NCI-H510A treated with DMSO at 0.1 percent for 48 hours (cell line): Measurements from ENCODE around the gene DUS2.
"Not testable (repeated sequence)": the region's sequence is repeated elsewhere in the genome, so short reads cannot be mapped to it uniquely, and the experiment has no call there.

Experiments used
- DNase-seq: peaks from one replicate; lab custom pipeline; 2025; lab: John Stamatoyannopoulos, UW

DUS2 gene

DNA sequence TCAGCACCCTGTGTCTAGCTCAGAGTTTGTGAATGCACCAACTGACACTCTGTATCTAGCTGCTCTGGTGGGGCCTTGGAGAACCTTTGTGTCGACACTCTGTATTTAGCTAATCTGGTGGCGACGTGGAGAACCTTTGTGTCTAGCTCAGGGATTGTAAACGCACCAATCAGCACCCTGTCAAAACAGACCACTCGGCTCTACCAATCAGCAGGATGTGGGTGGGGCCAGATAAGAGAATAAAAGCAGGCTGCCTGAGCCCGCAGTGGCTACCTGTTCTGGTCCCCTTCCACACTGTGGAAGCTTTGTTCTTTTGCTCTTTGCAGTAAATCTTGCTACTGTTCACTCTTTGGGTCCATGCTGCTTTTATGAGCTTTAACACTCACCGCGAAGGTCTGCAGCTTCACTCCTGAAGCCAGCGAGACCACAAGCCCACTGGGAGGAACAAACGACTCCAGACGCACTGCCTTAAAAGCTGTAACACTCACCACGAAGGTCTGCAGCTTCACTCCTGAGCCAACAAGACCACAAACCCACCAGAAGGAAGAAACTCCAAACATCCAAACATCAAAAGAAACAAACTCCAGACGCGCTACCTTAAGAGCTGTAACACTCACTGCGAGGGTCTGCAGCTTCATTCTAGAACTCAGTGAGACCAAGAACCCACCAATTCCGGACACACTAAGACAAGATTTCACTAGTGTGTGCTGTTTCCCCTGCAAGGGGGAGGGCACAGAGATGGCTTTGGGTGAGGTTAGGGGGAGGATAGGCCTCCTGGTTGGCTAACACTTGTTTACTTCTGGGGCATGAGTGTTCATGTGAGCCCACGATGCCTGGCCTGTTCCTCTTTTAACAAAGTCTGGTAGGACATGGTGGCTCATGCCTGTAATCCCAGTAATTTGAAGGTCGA, 24.1 kb upstream of the DUS2 start, which contains the start of gene DPEP2:
TSS of gene DPEP2 (minus strand) at position 706 of the 910 bp plus-strand sequence. CDS start 6,272 bp downstream, outside the sequence.
- not testable (repeated sequence) for DNase-seq

- no peak for DNase-seq
Measured at GRCh38 chr16:67999985-68000384, 23.1 kb upstream of the DUS2 start.

DNA sequence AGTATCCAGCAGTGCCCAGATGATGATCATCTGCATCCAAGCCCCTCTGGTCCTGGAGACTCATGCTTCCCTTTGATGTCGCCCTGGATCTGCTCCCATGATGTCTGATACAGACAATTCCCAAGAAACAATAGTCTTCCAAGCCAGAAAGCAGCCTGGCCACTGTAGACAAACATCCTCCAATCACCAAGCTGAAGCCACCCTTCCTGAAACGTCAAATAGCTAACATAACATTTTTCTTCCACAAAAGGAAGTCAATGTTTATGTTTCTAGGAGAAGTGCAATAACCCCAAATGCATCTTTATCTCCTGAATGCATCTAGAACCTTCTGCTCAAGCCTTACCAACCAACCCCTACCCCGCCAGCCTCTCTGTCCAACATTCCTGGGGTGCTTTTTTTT, 22.6 kb upstream of the DUS2 start:
- DNase-seq, result no peak

GRCh38 chr16:68003031-68003430, 20.1 kb upstream of the DUS2 start:
- no peak for DNase-seq

DNA sequence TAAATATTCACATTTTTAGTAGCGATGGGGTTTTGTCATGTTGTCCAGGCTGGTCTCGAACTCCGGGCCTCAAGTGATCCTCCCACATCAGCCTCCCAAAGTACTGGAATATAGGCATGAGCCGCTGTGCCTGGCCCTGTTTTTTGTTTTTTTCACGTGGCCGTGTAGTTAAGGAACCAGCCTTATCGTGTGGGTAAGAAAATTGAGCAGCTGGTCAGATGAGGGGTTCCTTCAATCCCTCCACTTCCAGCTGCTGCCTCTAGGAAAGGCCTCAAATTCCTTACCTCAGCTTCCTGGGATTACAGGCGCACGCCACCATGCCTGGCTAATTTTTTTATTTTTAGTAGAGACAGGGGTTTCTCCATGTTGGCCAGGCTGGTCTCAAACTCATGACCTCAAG, 17.9 kb upstream of the DUS2 start:
- DNase-seq, result no peak

DNA sequence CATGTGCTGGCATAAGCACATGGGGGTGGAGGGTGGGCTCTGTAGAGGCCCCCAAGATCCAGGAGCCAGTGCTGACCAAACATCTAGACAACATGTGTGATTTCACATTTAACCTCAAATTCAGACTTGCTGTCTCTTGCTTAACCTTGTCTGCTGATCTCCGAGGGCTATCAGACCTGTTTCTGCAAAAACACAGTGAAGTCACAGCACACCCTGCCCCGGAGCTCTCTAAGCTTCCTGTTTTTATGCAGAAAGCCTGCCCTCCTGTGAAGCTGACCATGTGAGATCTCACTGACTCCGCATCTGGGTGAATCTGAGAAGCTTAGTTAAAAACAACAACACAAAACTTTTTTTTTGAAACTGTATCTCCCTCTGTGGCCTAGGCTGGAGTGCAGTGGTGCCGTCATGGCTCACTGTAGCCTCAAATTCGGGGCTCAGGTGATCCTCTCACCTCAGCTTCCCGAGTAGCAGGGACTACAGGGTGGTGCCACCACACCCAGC, 17.2 kb upstream of the DUS2 start:
- DNase-seq, result no peak

GRCh38 chr16:68009157-68009735, 13.8 kb upstream of the DUS2 start:
- no peak for DNase-seq

DNA sequence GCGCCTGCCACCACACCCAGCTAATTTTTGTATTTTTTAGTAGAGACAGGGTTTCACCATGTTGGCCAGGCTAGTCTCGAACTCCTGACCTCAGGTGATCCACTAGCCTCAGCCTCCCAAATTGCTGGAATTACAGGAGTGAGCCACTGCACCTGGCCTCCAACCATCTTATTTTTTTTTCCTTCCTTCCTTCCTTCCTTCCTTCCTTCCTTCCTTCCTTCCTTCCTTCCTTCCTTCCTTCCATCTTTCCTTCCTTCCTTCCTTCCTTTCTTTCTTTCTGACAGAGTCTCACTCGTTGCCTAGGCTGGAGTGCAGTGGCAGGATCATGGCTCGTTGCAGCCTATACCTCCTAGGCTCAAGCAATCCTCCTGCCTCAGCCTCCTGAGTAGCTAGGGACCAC, 13.2 kb upstream of the DUS2 start:
- not testable (repeated sequence) for DNase-seq

- no peak for DNase-seq
Measured at GRCh38 chr16:68013440-68013839, 9.6 kb upstream of the DUS2 start.

DNA sequence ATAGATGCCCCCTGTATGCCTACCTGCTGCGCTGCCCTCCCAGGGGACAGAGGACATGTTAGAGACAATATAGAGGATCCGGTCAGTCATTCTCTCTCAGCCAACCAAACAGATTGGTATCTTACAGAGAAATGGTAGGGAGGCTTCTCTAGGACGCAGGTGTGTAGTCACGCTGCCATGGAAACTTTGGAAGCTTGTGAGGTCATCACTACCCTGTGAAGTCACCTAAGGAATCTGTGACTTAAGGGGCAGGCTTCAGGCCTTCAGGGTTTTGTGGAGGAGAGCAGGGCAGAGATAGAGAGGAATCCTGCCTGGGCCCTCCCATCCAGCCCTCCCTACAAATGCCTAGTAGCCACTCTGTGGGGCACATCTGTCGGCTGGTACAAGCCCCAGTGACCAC, 7.4 kb upstream of the DUS2 start, which contains the start of gene DPEP2NB:
TSS of gene DPEP2NB (minus strand) at position 231 of the 400 bp plus-strand sequence. CDS start at position 90, 141 bp downstream.
- no peak for DNase-seq

DNA sequence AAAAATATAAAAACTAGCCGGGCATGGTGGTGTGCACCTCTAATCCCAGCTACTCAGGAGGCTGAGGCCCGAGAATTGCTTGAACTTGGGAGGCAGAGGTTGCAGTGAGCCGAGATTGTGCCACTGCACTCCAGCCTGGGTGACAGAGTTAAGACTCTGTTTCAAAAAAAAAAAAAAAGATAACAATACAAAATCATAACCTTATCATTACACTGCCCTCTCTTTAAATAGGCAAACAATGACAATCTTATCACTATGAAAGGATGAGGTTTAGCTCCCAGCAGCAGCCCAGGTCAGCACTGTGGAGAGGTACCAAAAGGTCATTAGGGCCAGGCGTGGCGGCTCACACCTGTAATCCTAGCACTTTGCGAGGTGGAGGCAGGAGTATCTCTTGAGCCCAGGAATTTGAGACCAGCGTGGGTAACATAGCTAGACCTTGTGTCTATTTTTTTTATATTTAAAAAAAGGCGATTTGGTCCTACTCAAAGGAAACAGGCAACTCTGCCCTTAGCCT, 3.9 kb upstream of the DUS2 start:
- no peak for DNase-seq

DNA sequence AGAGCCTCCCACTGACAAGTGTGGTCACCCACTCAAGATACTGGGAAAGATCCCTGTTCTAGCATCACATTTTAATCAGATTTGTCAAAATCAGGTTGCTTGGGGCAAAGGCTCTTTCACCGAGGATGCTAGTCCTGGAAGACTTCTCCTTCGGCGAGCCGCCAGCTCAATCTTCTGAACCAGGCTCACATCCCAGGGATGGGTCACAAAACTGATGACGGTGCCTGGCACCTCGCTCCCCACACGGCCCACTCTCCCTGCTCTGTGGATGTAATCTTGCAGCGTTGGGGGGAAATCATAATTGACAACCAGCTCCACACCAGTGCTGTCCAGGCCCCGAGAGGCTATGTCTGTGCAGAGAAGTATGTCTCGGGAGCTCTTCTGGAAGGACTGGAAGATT, 1.6 kb upstream of the DUS2 start:
- no peak for DNase-seq

DNA sequence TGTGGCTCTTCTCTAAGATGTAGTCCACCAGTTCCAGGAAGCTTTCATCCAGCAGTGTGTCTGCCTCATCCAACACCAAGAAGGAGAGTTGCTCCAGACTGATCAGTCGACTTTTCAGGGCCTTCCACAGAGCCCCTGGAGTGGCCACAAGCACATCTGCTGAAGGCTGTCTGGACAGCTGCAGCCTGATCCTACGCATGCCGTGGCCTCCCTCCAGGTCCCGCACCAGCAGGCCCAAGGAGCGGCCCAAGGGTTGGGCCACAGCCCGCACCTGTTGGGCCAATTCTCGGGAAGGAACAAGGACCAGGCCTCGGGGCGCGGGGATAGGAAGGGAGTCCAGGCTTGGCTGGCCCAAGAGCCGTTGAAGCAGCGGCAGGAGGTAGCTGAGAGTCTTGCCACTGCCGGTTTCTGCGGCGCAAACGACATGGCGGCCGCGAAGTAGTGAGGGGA, 781 bp upstream of the DUS2 start:
- no peak for DNase-seq

GRCh38 chr16:68028996-68029395, 5.9 kb downstream of the DUS2 start:
- no peak for DNase-seq

GRCh38 chr16:68030108-68030507, 7.0 kb downstream of the DUS2 start:
- DNase-seq, result not testable (repeated sequence)

DNA sequence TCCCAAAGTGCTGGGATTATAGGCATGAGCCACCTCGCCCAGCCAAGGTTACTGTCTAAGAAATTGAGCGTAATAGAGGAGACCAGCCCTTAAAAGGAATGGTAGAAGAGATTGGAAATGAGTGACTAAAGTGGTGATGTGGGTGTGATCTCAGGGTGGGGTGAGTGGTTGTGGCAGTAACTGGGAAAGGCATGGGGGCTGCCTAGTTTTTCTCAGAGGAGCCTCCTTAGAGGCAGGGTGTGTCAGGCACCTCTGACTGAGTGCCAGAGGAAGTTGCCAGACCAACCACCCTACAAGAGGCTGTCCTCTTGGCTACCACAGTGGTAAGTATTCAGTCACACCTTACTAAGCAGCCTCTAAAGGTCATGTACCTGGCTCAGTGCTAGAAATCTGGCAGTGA, 8.9 kb downstream of the DUS2 start:
- DNase-seq, result no peak

- DNase-seq, result no peak
Measured at GRCh38 chr16:68033101-68033500, 10.0 kb downstream of the DUS2 start.

DNA sequence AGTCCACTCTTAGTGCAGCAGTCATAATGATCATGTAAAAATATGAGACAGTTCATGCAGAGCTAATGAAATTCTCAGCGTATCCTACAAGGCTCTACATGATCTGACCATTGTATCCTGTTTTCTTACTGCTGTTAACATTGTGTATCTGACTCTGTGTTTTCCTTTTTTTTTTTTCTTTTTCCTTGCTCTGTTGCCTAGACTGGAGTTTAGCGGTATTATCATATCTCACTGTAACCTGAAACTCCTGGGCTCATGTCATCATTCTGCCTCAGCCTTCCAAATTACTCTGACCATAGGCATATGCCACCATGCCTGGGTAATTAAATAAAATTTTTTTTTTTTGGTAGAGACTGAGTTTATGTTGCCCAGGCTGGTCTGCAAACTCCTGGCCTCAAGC, 12.1 kb downstream of the DUS2 start:
- no peak for DNase-seq

DNA sequence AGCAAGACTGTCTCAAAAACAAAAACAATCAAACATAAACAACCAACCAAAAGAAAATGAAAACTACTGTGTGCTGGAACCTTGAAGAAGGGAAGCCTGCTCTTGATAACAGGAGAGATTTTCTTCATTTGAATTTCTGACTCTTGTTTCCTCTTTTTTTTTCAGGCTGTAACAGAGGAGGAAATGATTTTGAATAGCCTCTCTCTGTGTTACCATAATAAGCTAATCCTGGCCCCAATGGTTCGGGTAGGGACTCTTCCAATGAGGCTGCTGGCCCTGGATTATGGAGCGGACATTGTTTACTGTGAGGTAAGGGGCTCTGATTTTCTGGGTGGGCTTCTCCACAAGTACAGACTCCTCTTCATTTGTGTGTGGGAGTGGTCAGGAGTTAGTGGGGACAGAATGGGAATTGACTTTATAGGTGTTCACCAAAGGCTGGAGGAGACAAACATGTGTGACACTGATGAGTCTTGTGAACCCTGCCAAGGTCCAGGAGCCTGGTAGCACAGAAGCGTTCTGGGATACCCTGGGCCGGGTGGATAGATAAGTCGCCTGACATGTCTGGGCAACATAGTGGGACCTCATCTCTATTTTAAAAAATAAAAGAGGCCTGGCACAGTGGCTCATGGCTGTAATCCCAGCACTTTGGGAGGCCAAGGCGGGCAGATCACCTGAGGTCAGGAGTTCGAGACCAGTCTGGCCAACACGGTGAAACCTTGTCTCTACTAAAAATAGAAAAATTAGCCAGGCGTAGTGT, 14.9 kb downstream of the DUS2 start:
- DNase-seq, result no peak

DNA sequence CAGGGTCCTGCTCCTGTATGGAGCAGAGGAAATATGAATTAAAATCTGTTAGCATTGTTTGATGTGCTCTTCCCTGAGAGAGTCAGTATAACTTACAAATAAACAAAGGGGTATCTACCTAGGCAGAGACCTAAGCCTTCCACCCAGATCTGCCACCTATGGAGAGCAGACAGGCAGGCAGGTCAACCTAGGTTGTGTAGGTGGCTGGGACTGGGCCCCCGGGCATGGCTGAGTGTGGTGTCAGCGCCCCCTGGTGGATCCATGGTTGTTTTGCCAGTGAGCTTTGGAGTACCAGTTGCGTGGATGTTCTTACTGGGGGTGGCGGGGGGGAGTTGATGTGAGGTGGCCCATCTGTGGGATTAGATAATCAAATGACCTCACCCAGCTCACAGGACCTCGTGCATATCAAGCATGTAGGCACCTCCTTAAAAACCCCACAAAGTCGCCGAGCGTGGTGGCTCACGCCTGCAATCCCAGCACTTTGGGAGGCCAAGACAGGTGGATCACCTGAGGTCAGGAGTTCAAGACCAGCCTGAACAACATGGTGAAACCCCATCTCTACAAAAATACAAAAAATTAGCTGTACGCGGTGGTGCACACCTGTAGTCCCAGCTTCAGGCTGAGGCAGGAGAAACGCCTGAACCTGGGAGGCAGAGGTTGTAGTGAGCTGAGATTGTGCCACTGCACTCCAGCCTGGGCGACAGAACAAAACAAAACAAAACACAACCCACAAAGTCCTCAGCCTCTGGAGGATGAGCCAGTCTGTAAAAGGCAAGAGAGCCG, 17.6 kb downstream of the DUS2 start:
- peak; percentile 65 for DNase-seq

DNA sequence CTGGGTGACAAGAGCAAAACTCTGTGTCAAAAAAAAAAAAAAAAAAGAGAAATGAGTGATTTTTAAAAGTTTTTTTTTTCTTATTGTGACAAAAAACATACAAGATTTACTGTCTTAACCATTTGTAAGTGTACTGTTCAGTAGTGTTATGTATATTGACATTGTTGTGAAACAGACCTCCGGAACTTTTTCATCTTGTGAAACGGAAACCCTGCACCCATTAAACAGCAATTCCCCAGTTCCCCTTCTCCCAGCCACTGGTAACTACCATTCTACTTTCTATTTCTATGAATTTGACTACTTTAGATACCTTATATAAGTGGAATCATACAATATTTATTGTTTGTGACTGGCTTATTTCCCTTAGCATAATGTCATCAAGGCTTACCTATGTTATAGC, 18.7 kb downstream of the DUS2 start:
- no peak for DNase-seq
